Loucy (cell line): ENCODE measurements around the gene RRAD.

ENCODE experiments used
- H2AFZ ChIP-seq: fragments of 200-600 bp; sonication (generic); 2 replicates; pipeline ENCODE4 v1.6.0; 2016; ENCODE audit warnings: antibody characterized with exemption, mild to moderate bottlenecking, low read length, moderate library complexity
- H3F3A ChIP-seq: fragments of 200-600 bp; 2 replicates; pipeline ENCODE4 v1.6.0; 2016; ENCODE audit warnings: antibody characterized with exemption, low read depth, mild to moderate bottlenecking
- H3K27me3 ChIP-seq: fragments of 200-600 bp; sonication (generic); 2 replicates; pipeline ENCODE4 v1.6.1; 2014; ENCODE audit warnings: low read length, mild to moderate bottlenecking; ENCODE audit not compliant: insufficient read depth, poor library complexity, severe bottlenecking
- H3K36me3 ChIP-seq: fragments of 200-600 bp; sonication (generic); 2 replicates; pipeline ENCODE4 v1.6.1; 2016; ENCODE audit warnings: low read length; ENCODE audit not compliant: insufficient read depth
- H3K4me1 ChIP-seq: fragments of 200-600 bp; sonication (generic); 2 replicates; pipeline ENCODE4 v1.5.1; 2014; ENCODE audit warnings: low read length, mild to moderate bottlenecking; ENCODE audit not compliant: insufficient read depth, poor library complexity, severe bottlenecking
- H3K4me2 ChIP-seq: fragments of 200-600 bp; sonication (generic); 2 replicates; pipeline ENCODE4 v1.6.0; 2014; ENCODE audit warnings: antibody characterized with exemption, low read length, low read depth, mild to moderate bottlenecking; ENCODE audit not compliant: poor library complexity, severe bottlenecking
- H3K4me3 ChIP-seq: fragments of 200-600 bp; sonication (generic); 2 replicates; pipeline ENCODE4 v1.5.1; 2014; ENCODE audit warnings: low read length, mild to moderate bottlenecking, mixed read lengths; ENCODE audit not compliant: poor library complexity, severe bottlenecking
- H3K79me2 ChIP-seq: fragments of 200-600 bp; sonication (generic); 2 replicates; pipeline ENCODE4 v1.6.1; 2014; ENCODE audit warnings: low read length; ENCODE audit not compliant: insufficient read depth
- H3K9ac ChIP-seq: fragments of 200-600 bp; sonication (generic); 2 replicates; pipeline ENCODE4 v1.6.0; 2014; ENCODE audit warnings: mild to moderate bottlenecking, low read depth, low read length, moderate library complexity; ENCODE audit not compliant: poor library complexity, severe bottlenecking
- H3K9me2 ChIP-seq: fragments of 200-600 bp; sonication (generic); replicated peaks from 2 replicates; pipeline ENCODE4 v1.6.1; 2016; ENCODE audit warnings: low read depth, low read length, mixed read lengths
- H3K9me3 ChIP-seq: fragments of 200-600 bp; sonication (generic); 2 replicates; pipeline ENCODE4 v1.6.1; 2014; ENCODE audit warnings: mild to moderate bottlenecking, antibody characterized with exemption, low read length, low read depth; ENCODE audit not compliant: insufficient read depth
- H4K20me1 ChIP-seq: fragments of 200-600 bp; sonication (generic); 2 replicates; pipeline ENCODE4 v1.6.0; 2014; ENCODE audit warnings: antibody characterized with exemption, low read length, mild to moderate bottlenecking; ENCODE audit not compliant: insufficient read depth, poor library complexity, severe bottlenecking
- EZH2phosphoT487 ChIP-seq: fragments of 200-600 bp; IDR thresholded peaks from 2 replicates; pipeline ENCODE4 v1.6.1; 2018; ENCODE audit warnings: antibody characterized with exemption, mild to moderate bottlenecking, moderate library complexity, borderline replicate concordance
- TF ChIP-seq, protein P1 (sequence below): fragments of 200-600 bp; sonication (generic); conservative IDR thresholded peaks from 2 replicates; pipeline ENCODE4 v1.5.1; 2014; ENCODE audit warnings: mild to moderate bottlenecking, antibody characterized with exemption, low read length

RRAD gene

DNA sequence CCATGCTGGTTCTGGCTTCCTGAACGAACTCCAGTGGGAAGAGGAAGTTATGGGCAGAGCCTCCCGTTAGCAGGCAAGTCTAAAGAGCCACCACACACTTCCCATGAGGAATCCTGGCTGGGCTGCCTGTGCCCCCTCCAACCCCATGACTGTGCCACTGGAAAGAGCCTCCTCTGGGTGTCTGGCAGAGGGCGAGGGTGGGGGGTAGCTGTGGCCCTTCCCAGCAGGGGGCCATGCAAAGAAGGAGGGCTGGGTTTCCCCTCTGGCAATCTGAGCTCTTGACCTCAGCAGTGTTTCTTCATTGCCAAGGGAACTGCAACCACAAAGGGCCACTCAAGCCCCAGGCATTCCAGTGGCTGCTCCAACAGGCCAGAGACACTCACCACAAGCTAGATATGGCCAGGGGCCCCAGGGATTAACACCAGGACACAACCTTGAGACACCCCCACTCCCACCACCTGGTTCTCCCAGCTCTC is 1.7 kb upstream of the RRAD start:
- Histone ChIP-seq H3K27me3 (no peaks in the 10 kb centered on the region), H3K9me3 (no peaks in the 10 kb centered on the region), H3K9ac (no peak overlapping the region), H3F3A (no peaks in the 10 kb centered on the region), H4K20me1 (no peaks in the 10 kb centered on the region), H2AFZ (no peak overlapping the region), H3K4me3 (no peak overlapping the region), H3K4me2 (no peak overlapping the region), H3K4me1 (no peaks in the 10 kb centered on the region), H3K9me2 (no peaks in the 10 kb centered on the region), H3K36me3 (no peaks in the 10 kb centered on the region), H3K79me2 (no peaks in the 10 kb centered on the region; the same call in 1 of the 2 replicates)
- TF ChIP-seq, protein P1, sequence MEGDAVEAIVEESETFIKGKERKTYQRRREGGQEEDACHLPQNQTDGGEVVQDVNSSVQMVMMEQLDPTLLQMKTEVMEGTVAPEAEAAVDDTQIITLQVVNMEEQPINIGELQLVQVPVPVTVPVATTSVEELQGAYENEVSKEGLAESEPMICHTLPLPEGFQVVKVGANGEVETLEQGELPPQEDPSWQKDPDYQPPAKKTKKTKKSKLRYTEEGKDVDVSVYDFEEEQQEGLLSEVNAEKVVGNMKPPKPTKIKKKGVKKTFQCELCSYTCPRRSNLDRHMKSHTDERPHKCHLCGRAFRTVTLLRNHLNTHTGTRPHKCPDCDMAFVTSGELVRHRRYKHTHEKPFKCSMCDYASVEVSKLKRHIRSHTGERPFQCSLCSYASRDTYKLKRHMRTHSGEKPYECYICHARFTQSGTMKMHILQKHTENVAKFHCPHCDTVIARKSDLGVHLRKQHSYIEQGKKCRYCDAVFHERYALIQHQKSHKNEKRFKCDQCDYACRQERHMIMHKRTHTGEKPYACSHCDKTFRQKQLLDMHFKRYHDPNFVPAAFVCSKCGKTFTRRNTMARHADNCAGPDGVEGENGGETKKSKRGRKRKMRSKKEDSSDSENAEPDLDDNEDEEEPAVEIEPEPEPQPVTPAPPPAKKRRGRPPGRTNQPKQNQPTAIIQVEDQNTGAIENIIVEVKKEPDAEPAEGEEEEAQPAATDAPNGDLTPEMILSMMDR: no peak
- TF ChIP-seq EZH2phosphoT487: no peak

DNA sequence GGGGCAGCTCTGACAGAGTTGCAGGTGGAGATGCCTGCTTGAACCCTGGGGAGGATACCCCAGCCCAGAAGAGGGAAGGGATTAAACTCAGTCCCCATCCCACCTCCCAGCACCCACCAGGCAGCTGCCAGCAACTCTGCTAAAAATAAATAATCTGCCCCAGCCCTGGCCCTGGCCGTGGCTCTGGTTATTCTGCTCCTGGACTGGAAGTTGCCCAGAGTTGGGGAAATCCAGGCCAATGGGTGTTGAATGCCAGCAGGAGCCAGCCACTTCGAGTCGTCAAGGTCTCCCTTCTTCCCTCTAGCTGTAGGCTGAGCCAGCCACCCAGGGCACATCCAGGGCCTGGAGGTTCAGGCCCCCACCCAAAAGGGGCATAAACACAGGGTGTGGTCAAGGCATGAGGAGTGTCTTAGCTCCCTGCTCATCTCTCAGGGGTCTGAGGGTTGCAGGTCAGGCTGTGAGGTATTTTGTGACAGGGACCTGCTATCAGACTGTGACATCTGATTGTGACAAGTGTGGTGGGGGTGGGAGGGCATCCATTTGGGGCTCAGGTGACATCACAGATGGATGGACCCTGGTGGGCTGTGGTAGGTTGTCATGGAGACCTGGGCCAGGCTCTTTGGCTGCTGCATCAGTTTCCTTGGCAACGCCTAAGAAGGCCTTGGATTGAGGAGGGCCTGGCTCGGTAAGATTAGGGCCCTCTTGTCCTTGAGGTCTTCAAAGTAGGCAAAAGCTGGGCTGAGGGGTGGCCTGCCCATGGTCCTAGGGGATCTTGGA is 1.0 kb upstream of the RRAD start:
- H3K4me1 ChIP-seq: no peaks in the 10 kb centered on the region
- no peak overlapping the region for H3K4me3 ChIP-seq
- no peaks in the 10 kb centered on the region for H3F3A ChIP-seq
- H2AFZ ChIP-seq: no peak overlapping the region
- no peaks in the 10 kb centered on the region for H3K36me3 ChIP-seq
- no peaks in the 10 kb centered on the region for H4K20me1 ChIP-seq
- H3K9me3 ChIP-seq: no peaks in the 10 kb centered on the region
- no peaks in the 10 kb centered on the region for H3K9me2 ChIP-seq
- no peaks in the 10 kb centered on the region for H3K27me3 ChIP-seq
- no peak for TF ChIP-seq EZH2phosphoT487
- TF ChIP-seq, protein P1: no peak
- H3K4me2 ChIP-seq: no peak overlapping the region
- H3K9ac ChIP-seq: no peak overlapping the region
- no peaks in the 10 kb centered on the region for H3K79me2 ChIP-seq

DNA sequence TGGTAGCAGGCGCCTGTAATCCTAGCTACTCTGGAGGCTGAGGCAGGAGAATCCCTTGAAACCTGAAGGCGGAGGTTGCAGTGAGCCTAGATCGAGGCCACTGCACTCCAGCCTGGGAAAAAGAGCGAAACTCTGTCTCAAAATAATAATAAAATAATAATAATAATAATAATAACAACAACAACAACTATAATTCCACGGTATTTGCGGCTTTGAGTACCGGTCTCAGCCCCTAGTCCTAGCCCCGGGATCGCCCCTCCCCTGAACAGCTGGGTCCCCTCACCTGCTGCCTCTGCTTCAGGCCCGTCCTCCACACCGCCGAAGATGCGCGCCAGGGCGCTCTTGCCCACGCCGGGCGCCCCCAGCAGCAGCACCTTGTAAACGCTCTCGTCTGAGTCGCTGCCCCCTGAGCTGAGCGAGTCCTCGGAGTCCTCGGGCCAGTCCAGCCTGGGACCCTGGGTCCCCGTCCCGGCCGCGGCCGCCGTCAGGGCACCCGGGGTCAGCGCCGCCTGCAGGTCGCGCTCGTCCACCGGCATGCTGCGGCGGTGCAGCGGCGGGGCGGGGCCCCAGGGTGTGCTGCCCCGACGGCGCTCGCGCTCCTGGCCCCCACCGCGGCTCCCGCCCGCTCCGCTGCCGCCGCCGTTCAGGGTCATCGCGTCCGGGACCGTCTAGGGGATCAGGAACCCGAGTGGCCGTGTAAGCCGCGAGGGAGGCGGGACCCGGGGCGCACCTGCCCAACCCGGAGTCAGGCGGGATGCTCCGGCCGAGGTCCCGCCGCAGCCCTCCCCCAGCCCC is 611 bp downstream of the RRAD start:
- H3K9me2 ChIP-seq: no peaks in the 10 kb centered on the region
- H3K36me3 ChIP-seq: no peaks in the 10 kb centered on the region
- H3K27me3 ChIP-seq: no peaks in the 10 kb centered on the region
- H2AFZ ChIP-seq: no peak overlapping the region
- H3K79me2 ChIP-seq: no peaks in the 10 kb centered on the region
- H3K4me3 ChIP-seq: no peak overlapping the region
- H3K4me1 ChIP-seq: no peaks in the 10 kb centered on the region
- TF ChIP-seq, protein P1: no peak
- no peak for TF ChIP-seq EZH2phosphoT487
- H3K9me3 ChIP-seq: no peaks in the 10 kb centered on the region
- no peak overlapping the region for H3K4me2 ChIP-seq
- no peak overlapping the region for H3K9ac ChIP-seq
- H4K20me1 ChIP-seq: no peaks in the 10 kb centered on the region
- H3F3A ChIP-seq: no peaks in the 10 kb centered on the region
